PC-9 (cell line): Measurements from ENCODE around the gene STK38L. TPM values are rescaled to one million over a fixed set of nuclear protein-coding genes. Genes with fewer than 3 reads are reported as not detected.

ENCODE experiments used
- BruUV-seq: library from RNA; stranded (reverse); fragments of 400-500 nt; replicated peaks from 2 replicates; lab custom pipeline; 2021; lab: Mats Ljungman, UMichigan
- CTCF ChIA-PET: fragments of 300-600 bp; sonication (Branson Sonifier 250); formaldehyde crosslinking; loops from one replicate; lab custom pipeline; 2022; ENCODE audit warnings: antibody characterized with exemption; lab: Charles Lee
- POLR2A ChIA-PET: fragments of 300-600 bp; sonication (Branson Sonifier 250); formaldehyde crosslinking; loops from one replicate; lab custom pipeline; 2022; ENCODE audit warnings: antibody characterized with exemption; ENCODE audit not compliant: unreplicated experiment; lab: Charles Lee
- DNase-seq, 2 experiments: peaks; one replicate each; pipeline versions ENCODE4 v3.0.0 to v3.0.0-alpha.2; 2015 to 2022; ENCODE audit warnings: mixed read lengths in 1 of 2
- H2AFZ ChIP-seq: fragments of 200-600 bp; sonication (generic); 2 replicates; pipeline ENCODE4 v1.8.1; 2017; ENCODE audit warnings: antibody characterized with exemption
- H3F3A ChIP-seq: fragments of 200-600 bp; sonication (generic); 2 replicates; pipeline ENCODE4 v1.8.1; 2017; ENCODE audit warnings: antibody characterized with exemption, mild to moderate bottlenecking, low read depth; ENCODE audit not compliant: insufficient read depth
- H3K27ac ChIP-seq: fragments of 200-600 bp; sonication (generic); 2 replicates; pipeline ENCODE4 v1.6.1; 2016; ENCODE audit warnings: mixed run types
- H3K27me3 ChIP-seq: fragments of 200-600 bp; sonication (generic); 2 replicates; pipeline ENCODE4 v1.6.1; 2016; ENCODE audit warnings: low read depth, mixed run types; ENCODE audit not compliant: insufficient read depth
- H3K36me3 ChIP-seq: fragments of 200-600 bp; sonication (generic); 2 replicates; pipeline ENCODE4 v1.6.1; 2016; ENCODE audit warnings: low read depth, mixed run types
- H3K4me1 ChIP-seq: fragments of 200-600 bp; sonication (generic); replicated peaks from 2 replicates; pipeline ENCODE4 v1.6.1; 2016; ENCODE audit warnings: mixed run types; ENCODE audit not compliant: insufficient read depth
- H3K4me2 ChIP-seq: fragments of 200-600 bp; sonication (generic); 2 replicates; pipeline ENCODE4 v1.6.1; 2017; ENCODE audit warnings: mixed run types
- H3K4me3 ChIP-seq: fragments of 200-600 bp; sonication (generic); 2 replicates; pipeline ENCODE4 v1.6.1; 2016; ENCODE audit warnings: mixed run types
- H3K79me2 ChIP-seq: fragments of 200-600 bp; sonication (generic); 2 replicates; pipeline ENCODE4 v1.6.1; 2017; ENCODE audit warnings: low read depth, mixed run types
- H3K9me2 ChIP-seq: fragments of 200-600 bp; sonication (generic); 2 replicates; pipeline ENCODE4 v1.8.1; 2017; ENCODE audit warnings: mild to moderate bottlenecking; ENCODE audit not compliant: insufficient read depth
- H3K9me3 ChIP-seq: fragments of 200-600 bp; sonication (generic); 2 replicates; pipeline ENCODE4 v1.8.1; 2016; ENCODE audit warnings: low read depth; ENCODE audit not compliant: insufficient read depth
- H4K20me1 ChIP-seq: fragments of 200-600 bp; sonication (generic); 2 replicates; pipeline ENCODE4 v1.8.1; 2017; ENCODE audit not compliant: insufficient read depth
- CTCF ChIP-seq: fragments of 200-600 bp; sonication (generic); conservative IDR thresholded peaks from 2 replicates; pipeline ENCODE4 v1.6.1; 2017; ENCODE audit warnings: mixed run types, antibody characterized with exemption, mild to moderate bottlenecking, moderate library complexity
- EZH2 ChIP-seq: fragments of 200-600 bp; sonication (generic); IDR thresholded peaks from 2 replicates; pipeline ENCODE4 v1.8.0; 2017; ENCODE audit warnings: antibody characterized with exemption, low read depth
- intact Hi-C: fragments of 100-400 bp; cut with micrococcal nuclease; formaldehyde crosslinking; loops from one replicate; pipeline ENCODE4 v1.10.0; 2022; ENCODE audit not compliant: unreplicated experiment
- total RNA-seq: library from RNA; stranded (reverse); gene quantifications from 2 replicates; pipeline ENCODE4 v1.2.3, GENCODE V29; 2021

The STK38L gene
- total RNA-seq, 1 experiment from 2014 or later, result 34.7 TPM

GRCh38 chr12:27366621-27367020 lies 122.5 kb downstream of the STK38L start:
- no peak overlapping the region for H2AFZ ChIP-seq
- peaks cover 15% of the 10 kb centered on the region for H3K79me2 ChIP-seq
- H3K27me3 ChIP-seq, result no peaks in the 10 kb centered on the region
- no peaks in the 10 kb centered on the region for H3K4me1 ChIP-seq
- no peaks in the 10 kb centered on the region for H4K20me1 ChIP-seq
- H3K36me3 ChIP-seq, result no peaks in the 10 kb centered on the region; the same call in 1 of the 2 replicates
- ChIA-PET CTCF (no interaction called here), POLR2A (no interaction called here)
- intact Hi-C loops, result no loop called here
- TF ChIP-seq EZH2 (no peak), CTCF (no peak)
- no TSS peak for BruUV-seq
- H3K4me3 ChIP-seq, result no peak overlapping the region
- H3F3A ChIP-seq, result no peaks in the 10 kb centered on the region
- no peaks in the 10 kb centered on the region for H3K9me3 ChIP-seq
- no peaks in the 10 kb centered on the region for H3K9me2 ChIP-seq
- no peak overlapping the region for H3K4me2 ChIP-seq
- no peak overlapping the region for H3K27ac ChIP-seq
- DNase-seq, result no peak

- no peak for DNase-seq
- Histone ChIP-seq H2AFZ (no peak overlapping the region), H3K9me3 (no peaks in the 10 kb centered on the region), H3F3A (no peaks in the 10 kb centered on the region), H3K4me1 (no peaks in the 10 kb centered on the region), H3K4me3 (no peak overlapping the region), H3K36me3 (no peaks in the 10 kb centered on the region; the same call in 1 of the 2 replicates), H4K20me1 (no peaks in the 10 kb centered on the region), H3K27ac (no peak overlapping the region), H3K4me2 (no peak overlapping the region), H3K79me2 (peaks cover 10% of the 10 kb centered on the region), H3K27me3 (no peaks in the 10 kb centered on the region), H3K9me2 (no peaks in the 10 kb centered on the region)
- POLR2A ChIA-PET, result no interaction called here
- no TSS peak for BruUV-seq
- intact Hi-C loops, result no loop called here
- CTCF ChIA-PET, result no interaction called here
- TF ChIP-seq CTCF, result no peak
- TF ChIP-seq EZH2, result no peak
Measured at GRCh38 chr12:27367078-27367477, 123.0 kb downstream of the STK38L start.

Other genes starting within 250 kb of the STK38L start
- gene TM7SF3, start 229.9 kb upstream of the STK38L start, total RNA-seq, result 57.0 and 67.7 TPM in 2 replicates
- gene MED21, start 221.7 kb upstream of the STK38L start, total RNA-seq, result 44.1 and 83.6 TPM in 2 replicates
- gene C12orf71, start 161.7 kb upstream of the STK38L start, total RNA-seq, result not detected in 2 replicates
- gene BMAL2, start 88.5 kb downstream of the STK38L start, total RNA-seq, result 56.7 and 87.9 TPM in 2 replicates
- 1.9 and 3.7 TPM in 2 replicates for gene SMCO2, start 202.4 kb downstream of the STK38L start, total RNA-seq